K562 (cell line): Measurements from ENCODE around the gene EFHC2. TPM values are rescaled to one million over a fixed set of nuclear protein-coding genes. Genes with fewer than 3 reads are reported as not detected.

Source experiments
- ARID1B ChIP-seq: fragments of 450-650 bp; IDR thresholded peaks from 2 replicates; pipeline ENCODE4 v1.6.1; 2016; ENCODE audit warnings: antibody characterized with exemption, mild to moderate bottlenecking, inconsistent platforms
- CTBP1 ChIP-seq: fragments of 450-650 bp; IDR thresholded peaks from 2 replicates; pipeline ENCODE4 v1.6.1; 2016; ENCODE audit warnings: borderline replicate concordance
- ETV6 ChIP-seq, 3 experiments: fragments of 150-350 bp in 1 of 3; sonication (generic) in 1 of 3; formaldehyde crosslinking in 1 of 3; IDR thresholded peaks; 2 replicates each; pipeline versions ENCODE4 v1.6.1 to v1.8.0; 2014 to 2022; ENCODE audit warnings: borderline replicate concordance in 2 of 3, low read depth in 2 of 3, antibody characterized with exemption in 1 of 3, low read length in 1 of 3, mild to moderate bottlenecking in 1 of 3, missing genetic modification reagents in 1 of 3
- KDM2B ChIP-seq: fragments of 250-450 bp; sonication (Bioruptor Pico); IDR thresholded peaks from 2 replicates; pipeline ENCODE4 v1.8.0; 2021; ENCODE audit warnings: mild to moderate bottlenecking, moderate library complexity
- NCOA4 ChIP-seq: fragments of 450-650 bp; IDR thresholded peaks from 2 replicates; pipeline ENCODE4 v1.6.1; 2018; ENCODE audit warnings: mild to moderate bottlenecking; ENCODE audit not compliant: partially characterized antibody
- SAFB2 ChIP-seq: fragments of 200-400 bp; formaldehyde crosslinking; IDR thresholded peaks from 2 replicates; pipeline ENCODE4 v1.6.1; 2018; ENCODE audit warnings: borderline replicate concordance, low read length, low read depth, moderate library complexity; ENCODE audit not compliant: severe bottlenecking
- SMARCA5 ChIP-seq: fragments of 450-650 bp; IDR thresholded peaks from 2 replicates; pipeline ENCODE4 v1.6.1; 2016
- STAT5A ChIP-seq: IDR thresholded peaks from 2 replicates; pipeline ENCODE4 v1.6.1; 2012; ENCODE audit warnings: low read length, inconsistent platforms, borderline replicate concordance
- TCF3 ChIP-seq: sonication (generic); formaldehyde crosslinking; IDR thresholded peaks from 2 replicates; pipeline ENCODE4 v1.4.0; 2020; ENCODE audit warnings: mild to moderate bottlenecking, missing genetic modification reagents
- TCF7L2 ChIP-seq: fragments of 150-350 bp; IDR thresholded peaks from 2 replicates; pipeline ENCODE4 v1.6.1; 2016; ENCODE audit warnings: low read depth, mild to moderate bottlenecking, low read length, moderate library complexity
- U2AF1 ChIP-seq: fragments of 200-400 bp; formaldehyde crosslinking; optimal IDR thresholded peaks from 2 replicates; pipeline ENCODE3; 2017; ENCODE audit warnings: mild to moderate bottlenecking, low read depth, low read length, moderate library complexity
- ZKSCAN1 ChIP-seq: fragments of 150-350 bp; IDR thresholded peaks from 2 replicates; pipeline ENCODE4 v1.6.1; 2016; ENCODE audit warnings: low read depth, low read length
- ZNF253 ChIP-seq: fragments of 250-450 bp; sonication (Bioruptor Pico); conservative IDR thresholded peaks from 2 replicates; pipeline ENCODE4 v1.6.1; 2021; ENCODE audit warnings: mild to moderate bottlenecking
- ZNF830 ChIP-seq: fragments of 250-450 bp; sonication (Bioruptor Pico); IDR thresholded peaks from 2 replicates; pipeline ENCODE4 v1.5.0; 2021; ENCODE audit warnings: mild to moderate bottlenecking
- ZSCAN32 ChIP-seq: fragments of 450-650 bp; formaldehyde crosslinking; IDR thresholded peaks from 2 replicates; pipeline ENCODE4 v1.4.0; 2020; ENCODE audit warnings: mild to moderate bottlenecking, moderate library complexity
- polyA plus RNA-seq, 8 experiments: library from polyadenylated mRNA; depleted of rRNA in 4 of 8; stranded (reverse) in 5 of 8; unstranded in 3 of 8; fragments of >200 nt; fragmentation: Nextera tagmentation in 2 of 8; fragmentation: Illumina TruSeq in 1 of 8; extraction: Ambion mirVana in 2 of 8; extraction: Trizol in 1 of 8; gene quantifications; 2 replicates each; pipeline versions ENCODE4 v1.2.1 to v1.2.3, GENCODE V29; 2011 to 2014; ENCODE audit warnings: inconsistent platforms in 1 of 8, missing spikeins in 1 of 8
- total RNA-seq, 7 experiments: library from RNA; depleted of rRNA in 6 of 7; stranded (reverse); fragments of >200 nt in 6 of 7; fragmentation: Illumina TruSeq in 2 of 7; extraction: Trizol in 2 of 7; gene quantifications; 2 replicates each; pipeline versions ENCODE4 v1.2.1 to v1.2.3, GENCODE V29; 2011 to 2021; ENCODE audit warnings: low replicate concordance in 1 of 7
- TF ChIP-seq, protein P1 (sequence below): sonication (generic); formaldehyde crosslinking; IDR thresholded peaks from 2 replicates; pipeline ENCODE4 v1.8.0; 2022; ENCODE audit warnings: mild to moderate bottlenecking, missing genetic modification reagents
- TF ChIP-seq, protein P2 (sequence below): sonication (generic); formaldehyde crosslinking; IDR thresholded peaks from 2 replicates; pipeline ENCODE4 v1.9.0; 2022; ENCODE audit warnings: mild to moderate bottlenecking, missing genetic modification reagents
- TF ChIP-seq, protein P3 (sequence below), 2 experiments: fragments of 450-650 bp in 1 of 2; sonication (generic) in 1 of 2; formaldehyde crosslinking in 1 of 2; IDR thresholded peaks in 1 of 2; conservative IDR thresholded peaks in 1 of 2; 2 replicates each; pipeline versions ENCODE4 v1.6.1 to v1.8.1; 2016 to 2023; ENCODE audit warnings: mild to moderate bottlenecking in 2 of 2, moderate library complexity in 2 of 2, inconsistent platforms in 1 of 2, missing genetic modification reagents in 1 of 2
- TF ChIP-seq, protein P4 (sequence below): fragments of 250-450 bp; sonication (Bioruptor Pico); IDR thresholded peaks from 2 replicates; pipeline ENCODE4 v1.8.0; 2022; ENCODE audit warnings: moderate library complexity, mild to moderate bottlenecking, inconsistent platforms
- TF ChIP-seq, protein P5 (sequence below): sonication (generic); formaldehyde crosslinking; IDR thresholded peaks from 2 replicates; pipeline ENCODE4 v1.8.0; 2023; ENCODE audit warnings: missing genetic modification reagents, mild to moderate bottlenecking, borderline replicate concordance
- TF ChIP-seq, protein P6 (sequence below): sonication (generic); IDR thresholded peaks from 2 replicates; pipeline ENCODE4 v1.6.1; 2016

Gene EFHC2
- total and polyA plus RNA-seq, 9 of the 15 experiments (the other 6 are each of a cell fraction or from before 2014, with no cell fraction given), result 1.3 to 8.1 (median 3.0) TPM

DNA sequence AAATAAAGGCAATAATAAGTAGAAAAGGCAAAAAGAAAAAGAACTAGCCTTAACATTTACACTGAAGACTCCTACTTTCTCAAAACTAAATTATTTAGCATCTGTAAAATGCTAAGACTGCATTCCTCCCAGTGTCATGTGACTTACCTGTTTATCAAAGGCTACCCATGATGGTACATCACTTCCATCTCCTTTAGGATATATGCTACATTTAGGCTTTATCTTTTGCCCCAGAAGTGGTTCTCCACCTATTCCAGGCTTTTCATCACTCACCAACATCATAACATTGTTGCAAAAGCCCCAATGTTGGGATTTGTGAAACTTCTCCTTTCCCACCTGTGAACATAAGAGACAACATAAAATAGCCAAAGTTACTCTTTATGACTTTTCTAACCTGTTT is 31.1 kb downstream of the EFHC2 start (continued):
- TF ChIP-seq, protein P1, sequence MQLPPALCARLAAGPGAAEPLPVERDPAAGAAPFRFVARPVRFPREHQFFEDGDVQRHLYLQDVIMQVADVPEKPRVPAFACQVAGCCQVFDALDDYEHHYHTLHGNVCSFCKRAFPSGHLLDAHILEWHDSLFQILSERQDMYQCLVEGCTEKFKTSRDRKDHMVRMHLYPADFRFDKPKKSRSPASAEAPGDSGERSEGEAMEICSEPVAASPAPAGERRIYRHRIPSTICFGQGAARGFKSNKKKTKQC (CRISPR knock-in tag), result no peak
- TF ChIP-seq, protein P2, sequence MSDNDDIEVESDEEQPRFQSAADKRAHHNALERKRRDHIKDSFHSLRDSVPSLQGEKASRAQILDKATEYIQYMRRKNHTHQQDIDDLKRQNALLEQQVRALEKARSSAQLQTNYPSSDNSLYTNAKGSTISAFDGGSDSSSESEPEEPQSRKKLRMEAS (CRISPR knock-in tag), result no peak
- no peak for TF ChIP-seq STAT5A
- TF ChIP-seq SAFB2, result no peak
- TF ChIP-seq ARID1B, result peak; percentile 43
- no peak for TF ChIP-seq NCOA4
- no peak for TF ChIP-seq ZSCAN32 (CRISPR knock-in tag)
- TF ChIP-seq, protein P3, sequence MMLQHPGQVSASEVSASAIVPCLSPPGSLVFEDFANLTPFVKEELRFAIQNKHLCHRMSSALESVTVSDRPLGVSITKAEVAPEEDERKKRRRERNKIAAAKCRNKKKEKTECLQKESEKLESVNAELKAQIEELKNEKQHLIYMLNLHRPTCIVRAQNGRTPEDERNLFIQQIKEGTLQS (IDR thresholded peaks at IDR 0.05), result no peak
- TF ChIP-seq, protein P3 (CRISPR knock-in tag; conservative IDR thresholded peaks at IDR 0.05), result no peak
- no peak for TF ChIP-seq ZNF830
- TF ChIP-seq CTBP1, result peak; percentile 57
- no peak for TF ChIP-seq U2AF1
- TF ChIP-seq TCF3, result peak; percentile 70
- TF ChIP-seq KDM2B (CRISPR knock-in tag), result no peak
- TF ChIP-seq, protein P4, sequence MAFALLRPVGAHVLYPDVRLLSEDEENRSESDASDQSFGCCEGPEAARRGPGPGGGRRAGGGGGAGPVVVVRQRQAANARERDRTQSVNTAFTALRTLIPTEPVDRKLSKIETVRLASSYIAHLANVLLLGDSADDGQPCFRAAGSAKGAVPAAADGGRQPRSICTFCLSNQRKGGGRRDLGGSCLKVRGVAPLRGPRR (CRISPR knock-in tag), result no peak
- no peak for TF ChIP-seq ETV6 (IDR thresholded peaks at IDR 0.05; ENCODE audit: borderline replicate concordance in 1 of 2, low read depth in 2 of 2, low read length in 1 of 2)
- no peak for TF ChIP-seq ETV6 (CRISPR knock-in tag; IDR thresholded peaks at IDR 0.05; ENCODE audit: borderline replicate concordance)
- TF ChIP-seq, protein P5, sequence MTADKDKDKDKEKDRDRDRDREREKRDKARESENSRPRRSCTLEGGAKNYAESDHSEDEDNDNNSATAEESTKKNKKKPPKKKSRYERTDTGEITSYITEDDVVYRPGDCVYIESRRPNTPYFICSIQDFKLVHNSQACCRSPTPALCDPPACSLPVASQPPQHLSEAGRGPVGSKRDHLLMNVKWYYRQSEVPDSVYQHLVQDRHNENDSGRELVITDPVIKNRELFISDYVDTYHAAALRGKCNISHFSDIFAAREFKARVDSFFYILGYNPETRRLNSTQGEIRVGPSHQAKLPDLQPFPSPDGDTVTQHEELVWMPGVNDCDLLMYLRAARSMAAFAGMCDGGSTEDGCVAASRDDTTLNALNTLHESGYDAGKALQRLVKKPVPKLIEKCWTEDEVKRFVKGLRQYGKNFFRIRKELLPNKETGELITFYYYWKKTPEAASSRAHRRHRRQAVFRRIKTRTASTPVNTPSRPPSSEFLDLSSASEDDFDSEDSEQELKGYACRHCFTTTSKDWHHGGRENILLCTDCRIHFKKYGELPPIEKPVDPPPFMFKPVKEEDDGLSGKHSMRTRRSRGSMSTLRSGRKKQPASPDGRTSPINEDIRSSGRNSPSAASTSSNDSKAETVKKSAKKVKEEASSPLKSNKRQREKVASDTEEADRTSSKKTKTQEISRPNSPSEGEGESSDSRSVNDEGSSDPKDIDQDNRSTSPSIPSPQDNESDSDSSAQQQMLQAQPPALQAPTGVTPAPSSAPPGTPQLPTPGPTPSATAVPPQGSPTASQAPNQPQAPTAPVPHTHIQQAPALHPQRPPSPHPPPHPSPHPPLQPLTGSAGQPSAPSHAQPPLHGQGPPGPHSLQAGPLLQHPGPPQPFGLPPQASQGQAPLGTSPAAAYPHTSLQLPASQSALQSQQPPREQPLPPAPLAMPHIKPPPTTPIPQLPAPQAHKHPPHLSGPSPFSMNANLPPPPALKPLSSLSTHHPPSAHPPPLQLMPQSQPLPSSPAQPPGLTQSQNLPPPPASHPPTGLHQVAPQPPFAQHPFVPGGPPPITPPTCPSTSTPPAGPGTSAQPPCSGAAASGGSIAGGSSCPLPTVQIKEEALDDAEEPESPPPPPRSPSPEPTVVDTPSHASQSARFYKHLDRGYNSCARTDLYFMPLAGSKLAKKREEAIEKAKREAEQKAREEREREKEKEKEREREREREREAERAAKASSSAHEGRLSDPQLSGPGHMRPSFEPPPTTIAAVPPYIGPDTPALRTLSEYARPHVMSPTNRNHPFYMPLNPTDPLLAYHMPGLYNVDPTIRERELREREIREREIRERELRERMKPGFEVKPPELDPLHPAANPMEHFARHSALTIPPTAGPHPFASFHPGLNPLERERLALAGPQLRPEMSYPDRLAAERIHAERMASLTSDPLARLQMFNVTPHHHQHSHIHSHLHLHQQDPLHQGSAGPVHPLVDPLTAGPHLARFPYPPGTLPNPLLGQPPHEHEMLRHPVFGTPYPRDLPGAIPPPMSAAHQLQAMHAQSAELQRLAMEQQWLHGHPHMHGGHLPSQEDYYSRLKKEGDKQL (CRISPR knock-in tag), result no peak
- TF ChIP-seq ZNF253, result no peak
- no peak for TF ChIP-seq SMARCA5
- TF ChIP-seq TCF7L2, result no peak
- TF ChIP-seq, protein P6, sequence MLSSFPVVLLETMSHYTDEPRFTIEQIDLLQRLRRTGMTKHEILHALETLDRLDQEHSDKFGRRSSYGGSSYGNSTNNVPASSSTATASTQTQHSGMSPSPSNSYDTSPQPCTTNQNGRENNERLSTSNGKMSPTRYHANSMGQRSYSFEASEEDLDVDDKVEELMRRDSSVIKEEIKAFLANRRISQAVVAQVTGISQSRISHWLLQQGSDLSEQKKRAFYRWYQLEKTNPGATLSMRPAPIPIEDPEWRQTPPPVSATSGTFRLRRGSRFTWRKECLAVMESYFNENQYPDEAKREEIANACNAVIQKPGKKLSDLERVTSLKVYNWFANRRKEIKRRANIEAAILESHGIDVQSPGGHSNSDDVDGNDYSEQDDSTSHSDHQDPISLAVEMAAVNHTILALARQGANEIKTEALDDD, result no peak
- TF ChIP-seq ZKSCAN1, result no peak
